Gastrocnemius medialis (tissue), 4 donors: ENCODE data around the gene SRR. TPM values are rescaled to one million over a fixed set of nuclear protein-coding genes. Genes with fewer than 3 reads are reported as not detected.

Experiments used
- ATAC-seq, 2 donors: fragments of 150-250 bp; one replicate each; pipeline ENCODE4 v1.9.1; 2016
- DNase-seq, 2 donors: peaks; one replicate each; pipeline ENCODE4 v3.0.0-alpha.2; 2019
- H3K27ac ChIP-seq, 4 donors: fragments of 200-600 bp; sonication (generic); 1 replicate in 1 of 4; 2 replicates in 3 of 4; pipeline ENCODE4 v1.5.1; 2016 to 2018; ENCODE audit warnings: mild to moderate bottlenecking in 2 of 4, moderate library complexity in 1 of 4
- H3K27me3 ChIP-seq, 3 donors: fragments of 200-600 bp; sonication (generic) in 2 of 3; 1 replicate in 1 of 3; 2 replicates in 2 of 3; pipeline versions ENCODE4 v1.5.1 to v1.6.0; 2016 to 2019; ENCODE audit warnings: mild to moderate bottlenecking in 1 of 3, moderate library complexity in 1 of 3
- H3K36me3 ChIP-seq, 2 donors: fragments of 200-600 bp; sonication (generic) in 1 of 2; one replicate each; pipeline ENCODE4 v1.5.1; 2017 to 2018
- H3K4me1 ChIP-seq, 2 donors: fragments of 200-600 bp; sonication (generic) in 1 of 2; one replicate each; pipeline ENCODE4 v1.5.1; 2016 to 2017; ENCODE audit warnings: mild to moderate bottlenecking in 2 of 2
- H3K4me3 ChIP-seq, 4 donors: fragments of 200-600 bp; sonication (generic) in 3 of 4; 1 replicate in 1 of 4; 2 replicates in 3 of 4; pipeline ENCODE4 v1.5.1; 2016 to 2019; ENCODE audit warnings: mild to moderate bottlenecking in 2 of 4
- H3K9me3 ChIP-seq, 3 donors: fragments of 200-600 bp; sonication (generic) in 2 of 3; 1 replicate in 1 of 3; 2 replicates in 2 of 3; pipeline ENCODE4 v1.5.1; 2016 to 2019
- CTCF ChIP-seq, 5 experiments: fragments of 450-650 bp in 3 of 5; fragments of 200-600 bp in 2 of 5; sonication (generic) in 2 of 5; IDR thresholded peaks in 4 of 5; conservative IDR thresholded peaks in 1 of 5; 1 replicate in 4 of 5; 2 replicates in 1 of 5; pipeline ENCODE4 v1.5.1; 2016 to 2019; ENCODE audit warnings: antibody characterized with exemption in 5 of 5, mild to moderate bottlenecking in 3 of 5, moderate library complexity in 3 of 5
- POLR2A ChIP-seq, 2 donors: fragments of 450-650 bp; IDR thresholded peaks; one replicate each; pipeline ENCODE4 v1.6.1; 2017; ENCODE audit warnings: antibody characterized with exemption in 2 of 2, mild to moderate bottlenecking in 2 of 2, moderate library complexity in 2 of 2
- in situ Hi-C, 4 donors: fragments of 200-750 bp; cut with MboI; loops; one replicate each; pipeline versions ENCODE4 v1.15.0 to v1.8.0; 2017; ENCODE audit warnings: low sequenced_read_pairs in 4 of 4
- intact Hi-C: fragments of 100-400 bp; cut with DNase I; formaldehyde crosslinking; loops from one replicate; pipeline ENCODE4 v1.15.1; 2023; ENCODE audit warnings: low total_unique reads
- total RNA-seq, 4 donors: library from RNA; depleted of rRNA; stranded (reverse); fragments of >200 nt; gene quantifications; one replicate each; pipeline versions ENCODE4 v1.1.0 to v1.2.3, GENCODE V29; 2016

The SRR gene
- total RNA-seq, 4 donors from 2014 or later, result 3.0 to 20.0 (median 10.7) TPM

GRCh38 chr17:2297023-2297422, 6.7 kb upstream of the SRR start:
- in situ Hi-C loops, result loop anchor here in 1 of 4 donors (25.0 kb wide), 1 partner anchor 410 kb away; no protein-coding TSS in a partner anchor
- H3K27ac ChIP-seq, result no peak overlapping the region
- peaks cover 3 to 16% of the 10 kb centered on the region in 2 donors for H3K4me1 ChIP-seq
- no peak overlapping the region for H3K4me3 ChIP-seq
- no peaks in the 10 kb centered on the region for H3K27me3 ChIP-seq
- intact Hi-C loops, result no loop called here
- DNase-seq, result no peak
- TF ChIP-seq POLR2A (IDR thresholded peaks at IDR 0.05), result no peak
- no peak for TF ChIP-seq CTCF (IDR thresholded peaks at IDR 0.05 in 4 of 5, conservative IDR thresholded peaks at IDR 0.05 in 1 of 5)
- ATAC-seq, result no peak
- H3K9me3 ChIP-seq, result no peaks in the 10 kb centered on the region
- peaks cover 0 to 73% of the 10 kb centered on the region in 2 donors for H3K36me3 ChIP-seq

GRCh38 chr17:2299136-2299535, 4.6 kb upstream of the SRR start:
- H3K4me3 ChIP-seq, result no peak overlapping the region
- no peak overlapping the region for H3K27ac ChIP-seq
- H3K4me1 ChIP-seq, result peaks cover 11 to 21% of the 10 kb centered on the region in 2 donors
- peaks cover 0 to 52% of the 10 kb centered on the region in 2 donors for H3K36me3 ChIP-seq
- intact Hi-C loops (no loop called here), in situ Hi-C loops (loop anchor here in 1 of 4 donors (25.0 kb wide), 1 partner anchor 412 kb away; no protein-coding TSS in a partner anchor)
- ATAC-seq, result no peak
- TF ChIP-seq POLR2A (IDR thresholded peaks at IDR 0.05) (no peak), CTCF (IDR thresholded peaks at IDR 0.05 in 4 of 5, conservative IDR thresholded peaks at IDR 0.05 in 1 of 5) (no peak)
- no peaks in the 10 kb centered on the region for H3K9me3 ChIP-seq
- no peak for DNase-seq
- H3K27me3 ChIP-seq, result no peaks in the 10 kb centered on the region

GRCh38 chr17:2299756-2300155, 4.0 kb upstream of the SRR start:
- Histone ChIP-seq H3K4me3 (no peak overlapping the region), H3K9me3 (no peaks in the 10 kb centered on the region), H3K27me3 (no peaks in the 10 kb centered on the region), H3K27ac (no peak overlapping the region), H3K4me1 (peaks cover 11 to 21% of the 10 kb centered on the region in 2 donors), H3K36me3 (peaks cover 0 to 46% of the 10 kb centered on the region in 2 donors)
- ATAC-seq (no peak), DNase-seq (no peak)
- in situ Hi-C loops, result loop anchor here in 1 of 4 donors (25.0 kb wide), 1 partner anchor 412 kb away; no protein-coding TSS in a partner anchor
- intact Hi-C loops, result no loop called here
- TF ChIP-seq CTCF (IDR thresholded peaks at IDR 0.05 in 4 of 5, conservative IDR thresholded peaks at IDR 0.05 in 1 of 5) (no peak), POLR2A (IDR thresholded peaks at IDR 0.05) (no peak)

- DNase-seq (no peak), ATAC-seq (peak; percentile 8 to 9)
- in situ Hi-C loops, result no loop called here
- H3K27ac ChIP-seq, result peak overlapping the region; percentile 81 to 92 (median 90)
- H3K4me1 ChIP-seq, result peaks cover 11 to 18% of the 10 kb centered on the region in 2 donors
- H3K4me3 ChIP-seq, result peak overlapping the region; percentile 66 to 83 (median 79)
- peaks cover 0 to 24% of the 10 kb centered on the region in 2 donors for H3K36me3 ChIP-seq
- no peaks in the 10 kb centered on the region for H3K27me3 ChIP-seq
- H3K9me3 ChIP-seq, result no peaks in the 10 kb centered on the region
- TF ChIP-seq CTCF (IDR thresholded peaks at IDR 0.05 in 4 of 5, conservative IDR thresholded peaks at IDR 0.05 in 1 of 5) (no peak), POLR2A (IDR thresholded peaks at IDR 0.05) (no peak)
- intact Hi-C loops, result loop anchor here (2.0 kb wide), 1 partner anchor 50 kb away; no protein-coding TSS in a partner anchor
Observed at GRCh38 chr17:2302778-2303203, 959 bp upstream of the SRR start.

GRCh38 chr17:2304931-2305330, 1.2 kb downstream of the SRR start:
- intact Hi-C loops (no loop called here), in situ Hi-C loops (no loop called here)

More at GRCh38 chr17:2304931-2305330, 1.2 kb downstream of the SRR start:
- peaks cover 11 to 12% of the 10 kb centered on the region in 2 donors for H3K4me1 ChIP-seq
- no peak overlapping the region for H3K27ac ChIP-seq
- H3K36me3 ChIP-seq, result peaks cover 0 to 7% of the 10 kb centered on the region in 2 donors
- TF ChIP-seq POLR2A (IDR thresholded peaks at IDR 0.05) (no peak), CTCF (IDR thresholded peaks at IDR 0.05 in 4 of 5, conservative IDR thresholded peaks at IDR 0.05 in 1 of 5) (no peak)
- H3K4me3 ChIP-seq, result no peak overlapping the region
- H3K27me3 ChIP-seq, result no peaks in the 10 kb centered on the region
- ATAC-seq (no peak), DNase-seq (no peak)
- no peaks in the 10 kb centered on the region for H3K9me3 ChIP-seq
